ENCODE measurements around the gene UGT1A3. TPM values are rescaled to one million over a fixed set of nuclear protein-coding genes. Genes with fewer than 3 reads are reported as not detected.

Gene UGT1A3
- polyA plus RNA-seq, 1 donor (not counting 4 experiments of a cell fraction or from before 2014, with no cell fraction given) = 3.2 TPM

- dilution Hi-C loops (cut with MboI; ENCODE audit: extremely low pct_ligation_motif_present, low sequenced_read_pairs) = no loop called here
- no peak overlapping the region for H3K4me2 ChIP-seq (ENCODE audit: control insufficient read depth, extremely low read depth, insufficient read depth, low read depth, low read length)
Measured at GRCh38 chr2:233816334-233816733, 87.5 kb downstream of the UGT1A3 start.

GRCh38 chr2:233816771-233817170, 87.9 kb downstream of the UGT1A3 start:
- Histone ChIP-seq H3K27ac (ENCODE audit: control insufficient read depth, insufficient read depth, low read length) (no peak overlapping the region), H3K27me3 (ENCODE audit: control insufficient read depth, extremely low read depth, insufficient read depth, low read length) (peaks cover 8% of the 10 kb centered on the region), H3K4me2 (ENCODE audit: control insufficient read depth, extremely low read depth, insufficient read depth, low read depth, low read length) (no peak overlapping the region), H3K9me1 (ENCODE audit: control insufficient read depth, extremely low read depth, insufficient read depth, low read length) (no peaks in the 10 kb centered on the region), H4K20me1 (ENCODE audit: control insufficient read depth, extremely low read depth, insufficient read depth, low read length) (no peaks in the 10 kb centered on the region), H3K9ac (ENCODE audit: control insufficient read depth, extremely low read depth, insufficient read depth, low read length) (no peak overlapping the region), H2AFZ (ENCODE audit: control insufficient read depth, low read length) (no peak overlapping the region), H3K4me3 (ENCODE audit: control insufficient read depth in 2 of 3, extremely low read depth in 1 of 3, insufficient read depth in 2 of 3, low read depth in 1 of 3, low read length in 3 of 3) (no peak overlapping the region), H3K36me3 (ENCODE audit: control insufficient read depth in 2 of 2, extremely low read depth in 1 of 2, insufficient read depth in 2 of 2, low read length in 2 of 2) (no peaks in the 10 kb centered on the region), H3K9me3 (ENCODE audit: control insufficient read depth, low read depth, low read length) (no peaks in the 10 kb centered on the region), H3K79me2 (ENCODE audit: control insufficient read depth, insufficient read depth, low read length) (no peaks in the 10 kb centered on the region), H3K4me1 (ENCODE audit: control insufficient read depth, extremely low read depth, insufficient read depth, low read length) (no peaks in the 10 kb centered on the region)
- dilution Hi-C loops (cut with MboI; ENCODE audit: extremely low pct_ligation_motif_present, low sequenced_read_pairs) = no loop called here
- FAIRE-seq = no peak
- TF ChIP-seq EZH2 (IDR thresholded peaks at IDR 0.05; ENCODE audit: low read length) (no peak), CTCF (optimal IDR thresholded peaks at IDR 0.05 in 1 of 3, IDR thresholded peaks at IDR 0.05 in 1 of 3, conservative IDR thresholded peaks at IDR 0.05 in 1 of 3; ENCODE audit: extremely low read depth in 1 of 3, insufficient read depth in 2 of 3, low read length in 3 of 3) (no peak)
- no peak for DNase-seq (ENCODE audit: low read depth, low spot score)

More at GRCh38 chr2:233816334-233816733, 87.5 kb downstream of the UGT1A3 start:
- no peaks in the 10 kb centered on the region for H3K9me1 ChIP-seq (ENCODE audit: control insufficient read depth, extremely low read depth, insufficient read depth, low read length)
- TF ChIP-seq EZH2 (IDR thresholded peaks at IDR 0.05; ENCODE audit: low read length) = no peak
- TF ChIP-seq CTCF (optimal IDR thresholded peaks at IDR 0.05 in 1 of 3, IDR thresholded peaks at IDR 0.05 in 1 of 3, conservative IDR thresholded peaks at IDR 0.05 in 1 of 3; ENCODE audit: extremely low read depth in 1 of 3, insufficient read depth in 2 of 3, low read length in 3 of 3) = no peak
- H3K27ac ChIP-seq (ENCODE audit: control insufficient read depth, insufficient read depth, low read length) = no peak overlapping the region
- H3K36me3 ChIP-seq (ENCODE audit: control insufficient read depth in 2 of 2, extremely low read depth in 1 of 2, insufficient read depth in 2 of 2, low read length in 2 of 2) = no peaks in the 10 kb centered on the region
- no peaks in the 10 kb centered on the region for H3K4me1 ChIP-seq (ENCODE audit: control insufficient read depth, extremely low read depth, insufficient read depth, low read length)
- H3K79me2 ChIP-seq (ENCODE audit: control insufficient read depth, insufficient read depth, low read length) = no peaks in the 10 kb centered on the region
- H3K27me3 ChIP-seq (ENCODE audit: control insufficient read depth, extremely low read depth, insufficient read depth, low read length) = peaks cover 8% of the 10 kb centered on the region
- no peak for DNase-seq (ENCODE audit: low read depth, low spot score)
- FAIRE-seq = no peak
- no peaks in the 10 kb centered on the region for H3K9me3 ChIP-seq (ENCODE audit: control insufficient read depth, low read depth, low read length)
- no peak overlapping the region for H2AFZ ChIP-seq (ENCODE audit: control insufficient read depth, low read length)
- H3K9ac ChIP-seq (ENCODE audit: control insufficient read depth, extremely low read depth, insufficient read depth, low read length) = no peak overlapping the region
- no peak overlapping the region for H3K4me3 ChIP-seq (ENCODE audit: control insufficient read depth in 2 of 3, extremely low read depth in 1 of 3, insufficient read depth in 2 of 3, low read depth in 1 of 3, low read length in 3 of 3)
- H4K20me1 ChIP-seq (ENCODE audit: control insufficient read depth, extremely low read depth, insufficient read depth, low read length) = no peaks in the 10 kb centered on the region
